ENCODE measurements around the gene NDUFA12. TPM values are rescaled to one million over a fixed set of nuclear protein-coding genes. Genes with fewer than 3 reads are reported as not detected.

Gene NDUFA12
- total RNA-seq, 1 experiment from 2014 or later: 130 TPM

- BruUV-seq (replicated peaks): no TSS peak
- Histone ChIP-seq H3K4me1 (ENCODE audit: insufficient read depth, low read length) (peaks cover 4% of the 10 kb centered on the region; the same call in 1 of the 2 replicates), H3K4me2 (ENCODE audit: low read length) (no peak overlapping the region), H3K9me2 (replicated peaks; ENCODE audit: low read length) (no peaks in the 10 kb centered on the region), H2AFZ (ENCODE audit: low read length) (no peak overlapping the region), H3K27me3 (ENCODE audit: low read length) (no peaks in the 10 kb centered on the region), H4K20me1 (ENCODE audit: low read length) (no peaks in the 10 kb centered on the region), H3F3A (ENCODE audit: low read length, unreplicated experiment) (no peaks in the 10 kb centered on the region), H3K9ac (ENCODE audit: low read length) (no peak overlapping the region), H3K4me3 (ENCODE audit: low read length) (no peak overlapping the region), H3K79me2 (ENCODE audit: low read length) (peaks cover 22% of the 10 kb centered on the region), H3K36me3 (ENCODE audit: low read depth, low read length) (0 out of 2 replicates have a peak, but pooled peaks cover under 1% of the 10 kb centered on the region), H3K9me3 (ENCODE audit: low read length) (peaks cover 4% of the 10 kb centered on the region; the same call in 1 of the 2 replicates), H3K27ac (ENCODE audit: low read length) (no peak overlapping the region)
- TF ChIP-seq CTCF (conservative IDR thresholded peaks at IDR 0.05; ENCODE audit: low read depth, low read length): no peak
- TF ChIP-seq EZH2 (IDR thresholded peaks at IDR 0.05; ENCODE audit: low read length, unreplicated experiment): no peak
- no peak for TF ChIP-seq EZH2phosphoT487 (IDR thresholded peaks at IDR 0.05; ENCODE audit: borderline replicate concordance, low read length)
- ChIA-PET CTCF (no interaction called here), POLR2A (ENCODE audit: unreplicated experiment) (interaction anchor here (0.6 kb wide), 1 partner anchor 207 kb away, joined by 5 read pairs; no protein-coding TSS in a partner anchor)
- intact Hi-C loops (cut with micrococcal nuclease): no loop called here
- DNase-seq (no peak), ATAC-seq (no peak)
Measured at GRCh38 chr12:95006206-95006605, 2.7 kb upstream of the NDUFA12 start.

- ATAC-seq (no peak), DNase-seq (no peak)
- Histone ChIP-seq H3K9ac (ENCODE audit: low read length) (no peak overlapping the region), H3K27ac (ENCODE audit: low read length) (no peak overlapping the region), H4K20me1 (ENCODE audit: low read length) (no peaks in the 10 kb centered on the region), H3K4me2 (ENCODE audit: low read length) (no peak overlapping the region), H3K4me1 (ENCODE audit: insufficient read depth, low read length) (peaks cover 4% of the 10 kb centered on the region; the same call in 1 of the 2 replicates), H3F3A (ENCODE audit: low read length, unreplicated experiment) (no peaks in the 10 kb centered on the region), H3K36me3 (ENCODE audit: low read depth, low read length) (peaks cover 5% of the 10 kb centered on the region; the same call in 1 of the 2 replicates), H3K4me3 (ENCODE audit: low read length) (no peak overlapping the region), H2AFZ (ENCODE audit: low read length) (no peak overlapping the region), H3K27me3 (ENCODE audit: low read length) (no peaks in the 10 kb centered on the region), H3K79me2 (ENCODE audit: low read length) (peaks cover 38% of the 10 kb centered on the region), H3K9me2 (replicated peaks; ENCODE audit: low read length) (no peaks in the 10 kb centered on the region), H3K9me3 (ENCODE audit: low read length) (peaks cover 4% of the 10 kb centered on the region; the same call in 1 of the 2 replicates)
- BruUV-seq (replicated peaks): no TSS peak
- POLR2A ChIA-PET (ENCODE audit: unreplicated experiment): interaction anchor here (0.6 kb wide), 2 partner anchors 111 to 290 kb away, joined by 6 to 7 read pairs; no protein-coding TSS in a partner anchor
- CTCF ChIA-PET: interaction anchor here (0.6 kb wide), 1 partner anchor 130 kb away, joined by 3 read pairs; no protein-coding TSS in a partner anchor
- intact Hi-C loops (cut with micrococcal nuclease): loop anchor here (5.0 kb wide), 1 partner anchor 468 kb away; the partner anchor contains the start of gene METAP2
- no peak for TF ChIP-seq EZH2phosphoT487 (IDR thresholded peaks at IDR 0.05; ENCODE audit: borderline replicate concordance, low read length)
- TF ChIP-seq CTCF (conservative IDR thresholded peaks at IDR 0.05; ENCODE audit: low read depth, low read length): no peak
- TF ChIP-seq EZH2 (IDR thresholded peaks at IDR 0.05; ENCODE audit: low read length, unreplicated experiment): no peak
Measured at GRCh38 chr12:95004610-95005009, 1.1 kb upstream of the NDUFA12 start.

GRCh38 chr12:95003921-95004272, 400 bp upstream of the NDUFA12 start:
- Histone ChIP-seq H3K27me3 (ENCODE audit: low read length) (no peaks in the 10 kb centered on the region), H3K4me2 (ENCODE audit: low read length) (peak overlapping the region; percentile 82; the same call in 1 of the 2 replicates), H3F3A (ENCODE audit: low read length, unreplicated experiment) (no peaks in the 10 kb centered on the region), H3K36me3 (ENCODE audit: low read depth, low read length) (peaks cover 5% of the 10 kb centered on the region; the same call in 1 of the 2 replicates), H3K79me2 (ENCODE audit: low read length) (peaks cover 45% of the 10 kb centered on the region), H3K4me3 (ENCODE audit: low read length) (peak overlapping the region; percentile 88), H2AFZ (ENCODE audit: low read length) (peak overlapping the region; percentile 77), H3K27ac (ENCODE audit: low read length) (no peak overlapping the region), H3K9ac (ENCODE audit: low read length) (peak overlapping the region; percentile 88), H3K9me3 (ENCODE audit: low read length) (peaks cover 4% of the 10 kb centered on the region; the same call in 1 of the 2 replicates), H3K9me2 (replicated peaks; ENCODE audit: low read length) (no peaks in the 10 kb centered on the region), H3K4me1 (ENCODE audit: insufficient read depth, low read length) (peaks cover 4% of the 10 kb centered on the region; the same call in 1 of the 2 replicates), H4K20me1 (ENCODE audit: low read length) (0 out of 2 replicates have a peak, but pooled peaks cover 3% of the 10 kb centered on the region)
- CTCF ChIA-PET: interaction anchor here (0.6 to 0.7 kb wide), 2 partner anchors 129 to 332 kb away, joined by 3 read pairs; no protein-coding TSS in a partner anchor
- BruUV-seq (replicated peaks): TSS peak; percentile 78
- intact Hi-C loops (cut with micrococcal nuclease): loop anchor here (5.0 kb wide), 1 partner anchor 468 kb away; the partner anchor contains the start of gene METAP2
- POLR2A ChIA-PET (ENCODE audit: unreplicated experiment): interaction anchor here (0.6 to 0.7 kb wide), 4 partner anchors 16 to 495 kb away, joined by 3 to 7 read pairs (median 4); partner anchors contain the start of genes FGD6 and VEZT
- ATAC-seq: no peak
- DNase-seq: no peak
- TF ChIP-seq EZH2 (IDR thresholded peaks at IDR 0.05; ENCODE audit: low read length, unreplicated experiment) (no peak), CTCF (conservative IDR thresholded peaks at IDR 0.05; ENCODE audit: low read depth, low read length) (no peak), EZH2phosphoT487 (IDR thresholded peaks at IDR 0.05; ENCODE audit: borderline replicate concordance, low read length) (no peak)

All from PC-3 (cell line).